Gastroesophageal sphincter (tissue), 3 donors: Measurements from ENCODE around the gene SREBF2.

ENCODE experiments used
- CTCF ChIP-seq, 4 experiments: fragments of 200-600 bp in 2 of 4; fragments of 450-650 bp in 2 of 4; sonication (generic) in 1 of 4; IDR thresholded peaks; one replicate each; pipeline ENCODE4 v1.5.1; 2017 to 2019; ENCODE audit warnings: antibody characterized with exemption in 4 of 4, mild to moderate bottlenecking in 2 of 4, moderate library complexity in 2 of 4
- EP300 ChIP-seq: sonication (generic); formaldehyde crosslinking; IDR thresholded peaks from one replicate; pipeline ENCODE4 v1.6.1; 2017; ENCODE audit warnings: antibody characterized with exemption, mild to moderate bottlenecking
- POLR2A ChIP-seq, 2 donors: fragments of 450-650 bp; IDR thresholded peaks; one replicate each; pipeline ENCODE4 v1.6.1; 2017; ENCODE audit warnings: antibody characterized with exemption in 2 of 2, mild to moderate bottlenecking in 2 of 2, moderate library complexity in 1 of 2

- TF ChIP-seq POLR2A (IDR thresholded peaks at IDR 0.05) (no peak), CTCF (IDR thresholded peaks at IDR 0.05) (no peak), EP300 (no peak)
Measured at GRCh38 chr22:41898645-41899044, 65.7 kb downstream of the SREBF2 start.
